Measurements from ENCODE around the gene ZFAND4. TPM values are rescaled to one million over a fixed set of nuclear protein-coding genes. Genes with fewer than 3 reads are reported as not detected.

ZFAND4 gene
- total and polyA plus RNA-seq, 10 of the 15 experiments (the other 5 are each of a cell fraction or from before 2014, with no cell fraction given), result 4.7 to 20.8 (median 12.8) TPM

DNA sequence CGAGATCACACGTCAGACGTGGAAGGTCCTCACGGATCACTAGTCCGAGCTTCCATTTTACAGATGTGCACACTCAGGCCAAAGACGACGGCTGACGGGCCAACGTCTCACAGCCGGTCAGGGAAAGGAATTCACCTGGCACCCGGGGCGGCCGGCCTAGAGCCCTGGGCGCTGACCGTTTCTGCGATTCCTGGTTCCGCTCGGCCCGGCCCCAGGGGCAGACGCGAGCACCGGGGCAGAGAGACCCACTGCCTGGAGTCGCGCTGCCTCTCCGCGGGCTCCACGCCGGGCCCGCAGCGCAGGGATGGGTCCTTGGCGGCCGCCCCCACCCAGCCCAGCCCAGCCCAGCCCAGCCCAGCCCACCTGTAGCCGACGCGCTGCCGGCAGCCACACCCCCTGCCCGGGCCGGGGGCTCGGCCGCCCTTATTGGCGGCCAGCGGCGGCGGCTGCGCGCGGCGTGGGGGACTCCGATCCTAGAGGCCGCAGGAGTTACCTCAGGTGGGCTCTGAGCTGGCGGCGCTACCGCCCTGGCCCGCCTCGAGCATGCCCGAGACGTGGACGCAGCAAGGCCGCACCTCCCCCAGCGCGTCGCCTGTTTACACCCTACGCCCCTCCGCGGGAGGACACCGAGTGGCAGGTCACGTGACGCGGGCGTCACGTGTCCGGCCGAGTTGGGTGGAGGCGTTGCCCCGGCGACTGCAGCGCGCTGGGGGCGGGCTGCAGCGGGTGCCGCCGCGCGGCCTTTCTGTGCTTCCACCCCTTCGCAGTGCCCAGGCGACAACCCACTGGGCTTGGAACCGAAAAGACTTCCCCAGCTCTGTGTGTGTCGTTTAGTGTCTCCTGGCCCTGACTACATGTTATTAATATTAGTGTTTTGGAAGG, 78.1 kb downstream of the ZFAND4 start (continued):
- TF ChIP-seq, protein P1, sequence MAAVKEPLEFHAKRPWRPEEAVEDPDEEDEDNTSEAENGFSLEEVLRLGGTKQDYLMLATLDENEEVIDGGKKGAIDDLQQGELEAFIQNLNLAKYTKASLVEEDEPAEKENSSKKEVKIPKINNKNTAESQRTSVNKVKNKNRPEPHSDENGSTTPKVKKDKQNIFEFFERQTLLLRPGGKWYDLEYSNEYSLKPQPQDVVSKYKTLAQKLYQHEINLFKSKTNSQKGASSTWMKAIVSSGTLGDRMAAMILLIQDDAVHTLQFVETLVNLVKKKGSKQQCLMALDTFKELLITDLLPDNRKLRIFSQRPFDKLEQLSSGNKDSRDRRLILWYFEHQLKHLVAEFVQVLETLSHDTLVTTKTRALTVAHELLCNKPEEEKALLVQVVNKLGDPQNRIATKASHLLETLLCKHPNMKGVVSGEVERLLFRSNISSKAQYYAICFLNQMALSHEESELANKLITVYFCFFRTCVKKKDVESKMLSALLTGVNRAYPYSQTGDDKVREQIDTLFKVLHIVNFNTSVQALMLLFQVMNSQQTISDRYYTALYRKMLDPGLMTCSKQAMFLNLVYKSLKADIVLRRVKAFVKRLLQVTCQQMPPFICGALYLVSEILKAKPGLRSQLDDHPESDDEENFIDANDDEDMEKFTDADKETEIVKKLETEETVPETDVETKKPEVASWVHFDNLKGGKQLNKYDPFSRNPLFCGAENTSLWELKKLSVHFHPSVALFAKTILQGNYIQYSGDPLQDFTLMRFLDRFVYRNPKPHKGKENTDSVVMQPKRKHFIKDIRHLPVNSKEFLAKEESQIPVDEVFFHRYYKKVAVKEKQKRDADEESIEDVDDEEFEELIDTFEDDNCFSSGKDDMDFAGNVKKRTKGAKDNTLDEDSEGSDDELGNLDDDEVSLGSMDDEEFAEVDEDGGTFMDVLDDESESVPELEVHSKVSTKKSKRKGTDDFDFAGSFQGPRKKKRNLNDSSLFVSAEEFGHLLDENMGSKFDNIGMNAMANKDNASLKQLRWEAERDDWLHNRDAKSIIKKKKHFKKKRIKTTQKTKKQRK (IDR thresholded peaks at IDR 0.05; ENCODE audit: low read depth, low read length), result no peak
- TF ChIP-seq BHLHE40 (IDR thresholded peaks at IDR 0.05; ENCODE audit: borderline replicate concordance in 1 of 2, low read depth in 2 of 2, low read length in 1 of 2) (peak; percentile 92 to 99), TCF12 (IDR thresholded peaks at IDR 0.05; ENCODE audit: low read depth, low read length) (peak; percentile 70; the same call in 1 of the 2 replicates), IRF4 (IDR thresholded peaks at IDR 0.05; ENCODE audit: low read depth, low read length) (peak; percentile 52), PAX5 (IDR thresholded peaks at IDR 0.05; ENCODE audit: borderline replicate concordance, low read depth, low read length) (peak; percentile 37; the same call in 1 of the 2 replicates), ZZZ3 (IDR thresholded peaks at IDR 0.05; ENCODE audit: control insufficient read depth, insufficient read length, low read depth) (no peak), SIX5 (IDR thresholded peaks at IDR 0.05; ENCODE audit: low read depth, low read length, severe bottlenecking) (peak; percentile 35), BACH1 (IDR thresholded peaks at IDR 0.05; ENCODE audit: borderline replicate concordance) (peak; percentile 84), RAD21 (IDR thresholded peaks at IDR 0.05; ENCODE audit: insufficient read depth, low read depth, low read length) (0 out of 2 replicates have a peak, but pooled peaks have one; percentile 10), SIN3A (IDR thresholded peaks at IDR 0.05; ENCODE audit: low read depth, low read length) (peak; percentile 100), YBX1 (IDR thresholded peaks at IDR 0.05) (no peak), CHD2 (IDR thresholded peaks at IDR 0.05; ENCODE audit: borderline replicate concordance, low read depth, low read length) (peak; percentile 85), SREBF1 (IDR thresholded peaks at IDR 0.05; ENCODE audit: low read length) (no peak; the same call in 1 of the 2 replicates), STAT3 (IDR thresholded peaks at IDR 0.05; ENCODE audit: low read depth, low read length) (no peak), EED (IDR thresholded peaks at IDR 0.05; ENCODE audit: low read depth) (no peak), NBN (IDR thresholded peaks at IDR 0.05) (no peak)
- TF ChIP-seq, protein P2, sequence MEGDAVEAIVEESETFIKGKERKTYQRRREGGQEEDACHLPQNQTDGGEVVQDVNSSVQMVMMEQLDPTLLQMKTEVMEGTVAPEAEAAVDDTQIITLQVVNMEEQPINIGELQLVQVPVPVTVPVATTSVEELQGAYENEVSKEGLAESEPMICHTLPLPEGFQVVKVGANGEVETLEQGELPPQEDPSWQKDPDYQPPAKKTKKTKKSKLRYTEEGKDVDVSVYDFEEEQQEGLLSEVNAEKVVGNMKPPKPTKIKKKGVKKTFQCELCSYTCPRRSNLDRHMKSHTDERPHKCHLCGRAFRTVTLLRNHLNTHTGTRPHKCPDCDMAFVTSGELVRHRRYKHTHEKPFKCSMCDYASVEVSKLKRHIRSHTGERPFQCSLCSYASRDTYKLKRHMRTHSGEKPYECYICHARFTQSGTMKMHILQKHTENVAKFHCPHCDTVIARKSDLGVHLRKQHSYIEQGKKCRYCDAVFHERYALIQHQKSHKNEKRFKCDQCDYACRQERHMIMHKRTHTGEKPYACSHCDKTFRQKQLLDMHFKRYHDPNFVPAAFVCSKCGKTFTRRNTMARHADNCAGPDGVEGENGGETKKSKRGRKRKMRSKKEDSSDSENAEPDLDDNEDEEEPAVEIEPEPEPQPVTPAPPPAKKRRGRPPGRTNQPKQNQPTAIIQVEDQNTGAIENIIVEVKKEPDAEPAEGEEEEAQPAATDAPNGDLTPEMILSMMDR (IDR thresholded peaks at IDR 0.05 in 2 of 3, conservative IDR thresholded peaks at IDR 0.05 in 1 of 3; ENCODE audit: control insufficient read depth in 2 of 3, extremely low read depth in 1 of 3, insufficient read depth in 1 of 3, low read depth in 3 of 3, low read length in 3 of 3), result peak in 2 of 3 experiments; percentile 11 to 29; a peak in 2 of 6 replicates
- TF ChIP-seq, protein P3, sequence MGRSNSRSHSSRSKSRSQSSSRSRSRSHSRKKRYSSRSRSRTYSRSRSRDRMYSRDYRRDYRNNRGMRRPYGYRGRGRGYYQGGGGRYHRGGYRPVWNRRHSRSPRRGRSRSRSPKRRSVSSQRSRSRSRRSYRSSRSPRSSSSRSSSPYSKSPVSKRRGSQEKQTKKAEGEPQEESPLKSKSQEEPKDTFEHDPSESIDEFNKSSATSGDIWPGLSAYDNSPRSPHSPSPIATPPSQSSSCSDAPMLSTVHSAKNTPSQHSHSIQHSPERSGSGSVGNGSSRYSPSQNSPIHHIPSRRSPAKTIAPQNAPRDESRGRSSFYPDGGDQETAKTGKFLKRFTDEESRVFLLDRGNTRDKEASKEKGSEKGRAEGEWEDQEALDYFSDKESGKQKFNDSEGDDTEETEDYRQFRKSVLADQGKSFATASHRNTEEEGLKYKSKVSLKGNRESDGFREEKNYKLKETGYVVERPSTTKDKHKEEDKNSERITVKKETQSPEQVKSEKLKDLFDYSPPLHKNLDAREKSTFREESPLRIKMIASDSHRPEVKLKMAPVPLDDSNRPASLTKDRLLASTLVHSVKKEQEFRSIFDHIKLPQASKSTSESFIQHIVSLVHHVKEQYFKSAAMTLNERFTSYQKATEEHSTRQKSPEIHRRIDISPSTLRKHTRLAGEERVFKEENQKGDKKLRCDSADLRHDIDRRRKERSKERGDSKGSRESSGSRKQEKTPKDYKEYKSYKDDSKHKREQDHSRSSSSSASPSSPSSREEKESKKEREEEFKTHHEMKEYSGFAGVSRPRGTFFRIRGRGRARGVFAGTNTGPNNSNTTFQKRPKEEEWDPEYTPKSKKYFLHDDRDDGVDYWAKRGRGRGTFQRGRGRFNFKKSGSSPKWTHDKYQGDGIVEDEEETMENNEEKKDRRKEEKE (IDR thresholded peaks at IDR 0.05), result no peak
- TF ChIP-seq, protein P4, sequence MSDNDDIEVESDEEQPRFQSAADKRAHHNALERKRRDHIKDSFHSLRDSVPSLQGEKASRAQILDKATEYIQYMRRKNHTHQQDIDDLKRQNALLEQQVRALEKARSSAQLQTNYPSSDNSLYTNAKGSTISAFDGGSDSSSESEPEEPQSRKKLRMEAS (IDR thresholded peaks at IDR 0.05; ENCODE audit: low read depth, low read length), result peak; percentile 99
